ENCODE measurements around the gene ATRN.

DNA sequence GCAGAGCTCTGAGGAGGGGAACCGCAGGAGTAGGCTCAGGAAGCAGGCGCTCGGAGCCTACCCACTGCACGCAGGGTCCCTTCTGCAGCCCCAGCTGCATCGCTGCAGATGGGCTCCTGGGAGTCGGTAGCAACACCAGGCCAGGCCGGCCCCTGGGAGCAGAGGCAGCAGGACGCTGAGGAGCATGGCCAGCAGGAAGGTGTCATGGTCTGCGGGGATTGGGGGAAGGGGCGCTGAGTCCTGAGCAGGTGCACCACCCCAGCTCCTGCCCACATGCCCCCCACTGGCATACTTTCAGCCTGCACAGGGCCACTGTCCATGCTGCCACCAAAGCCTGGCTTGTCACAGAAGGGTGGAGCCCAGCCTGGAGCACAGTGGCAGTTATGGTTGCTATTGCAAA lies 200.1 kb downstream of the ATRN start:
- TF ChIP-seq, protein P1, sequence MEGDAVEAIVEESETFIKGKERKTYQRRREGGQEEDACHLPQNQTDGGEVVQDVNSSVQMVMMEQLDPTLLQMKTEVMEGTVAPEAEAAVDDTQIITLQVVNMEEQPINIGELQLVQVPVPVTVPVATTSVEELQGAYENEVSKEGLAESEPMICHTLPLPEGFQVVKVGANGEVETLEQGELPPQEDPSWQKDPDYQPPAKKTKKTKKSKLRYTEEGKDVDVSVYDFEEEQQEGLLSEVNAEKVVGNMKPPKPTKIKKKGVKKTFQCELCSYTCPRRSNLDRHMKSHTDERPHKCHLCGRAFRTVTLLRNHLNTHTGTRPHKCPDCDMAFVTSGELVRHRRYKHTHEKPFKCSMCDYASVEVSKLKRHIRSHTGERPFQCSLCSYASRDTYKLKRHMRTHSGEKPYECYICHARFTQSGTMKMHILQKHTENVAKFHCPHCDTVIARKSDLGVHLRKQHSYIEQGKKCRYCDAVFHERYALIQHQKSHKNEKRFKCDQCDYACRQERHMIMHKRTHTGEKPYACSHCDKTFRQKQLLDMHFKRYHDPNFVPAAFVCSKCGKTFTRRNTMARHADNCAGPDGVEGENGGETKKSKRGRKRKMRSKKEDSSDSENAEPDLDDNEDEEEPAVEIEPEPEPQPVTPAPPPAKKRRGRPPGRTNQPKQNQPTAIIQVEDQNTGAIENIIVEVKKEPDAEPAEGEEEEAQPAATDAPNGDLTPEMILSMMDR (IDR thresholded peaks at IDR 0.05) = no peak
- no peak for TF ChIP-seq EZH2 (IDR thresholded peaks at IDR 0.05; ENCODE audit: borderline replicate concordance, insufficient read depth, low read depth, low read length, poor library complexity, severe bottlenecking)

Measured in B cell (primary cell).